WTC11 (cell line): ENCODE results near the gene TRIM2.

Source experiments
- ATF3 ChIP-seq: sonication (generic); formaldehyde crosslinking; conservative IDR thresholded peaks from 2 replicates; pipeline ENCODE4 v1.8.1; 2022; ENCODE audit warnings: mild to moderate bottlenecking, missing genetic modification reagents
- CBFB ChIP-seq: sonication (generic); formaldehyde crosslinking; IDR thresholded peaks from 2 replicates; pipeline ENCODE4 v1.8.1; 2022; ENCODE audit warnings: mild to moderate bottlenecking, low read depth, missing genetic modification reagents
- FOXP1 ChIP-seq: sonication (generic); formaldehyde crosslinking; IDR thresholded peaks from 2 replicates; pipeline ENCODE4 v1.8.0; 2022; ENCODE audit warnings: missing genetic modification reagents, mild to moderate bottlenecking, moderate library complexity, borderline replicate concordance
- GABPB1 ChIP-seq: sonication (generic); formaldehyde crosslinking; IDR thresholded peaks from 2 replicates; pipeline ENCODE4 v1.8.1; 2023; ENCODE audit warnings: mild to moderate bottlenecking, missing genetic modification reagents
- NR3C1 ChIP-seq: sonication (generic); formaldehyde crosslinking; conservative IDR thresholded peaks from 2 replicates; pipeline ENCODE4 v1.8.1; 2023; ENCODE audit warnings: low read depth, mild to moderate bottlenecking, missing genetic modification reagents
- TEAD4 ChIP-seq: sonication (generic); formaldehyde crosslinking; IDR thresholded peaks from 2 replicates; pipeline ENCODE4 v1.8.0; 2022; ENCODE audit warnings: mild to moderate bottlenecking, missing genetic modification reagents
- TP53 ChIP-seq: sonication (generic); formaldehyde crosslinking; IDR thresholded peaks from 2 replicates; pipeline ENCODE4 v1.8.1; 2023; ENCODE audit warnings: mild to moderate bottlenecking, missing genetic modification reagents
- ZBTB43 ChIP-seq: sonication (generic); formaldehyde crosslinking; IDR thresholded peaks from 2 replicates; pipeline ENCODE4 v1.8.1; 2023; ENCODE audit warnings: mild to moderate bottlenecking, missing genetic modification reagents
- TF ChIP-seq, protein P1 (sequence below): fragments of 200-600 bp; IDR thresholded peaks from 2 replicates; pipeline ENCODE4 v1.8.0; 2022; ENCODE audit warnings: antibody characterized with exemption
- TF ChIP-seq, protein P2 (sequence below): sonication (generic); formaldehyde crosslinking; IDR thresholded peaks from 2 replicates; pipeline ENCODE4 v1.8.1; 2023; ENCODE audit warnings: mild to moderate bottlenecking, missing genetic modification reagents, moderate library complexity
- TF ChIP-seq, protein P3 (sequence below): sonication (generic); formaldehyde crosslinking; IDR thresholded peaks from 2 replicates; pipeline ENCODE4 v1.8.1; 2022; ENCODE audit warnings: low read depth, missing genetic modification reagents, borderline replicate concordance

- TF ChIP-seq, protein P1, sequence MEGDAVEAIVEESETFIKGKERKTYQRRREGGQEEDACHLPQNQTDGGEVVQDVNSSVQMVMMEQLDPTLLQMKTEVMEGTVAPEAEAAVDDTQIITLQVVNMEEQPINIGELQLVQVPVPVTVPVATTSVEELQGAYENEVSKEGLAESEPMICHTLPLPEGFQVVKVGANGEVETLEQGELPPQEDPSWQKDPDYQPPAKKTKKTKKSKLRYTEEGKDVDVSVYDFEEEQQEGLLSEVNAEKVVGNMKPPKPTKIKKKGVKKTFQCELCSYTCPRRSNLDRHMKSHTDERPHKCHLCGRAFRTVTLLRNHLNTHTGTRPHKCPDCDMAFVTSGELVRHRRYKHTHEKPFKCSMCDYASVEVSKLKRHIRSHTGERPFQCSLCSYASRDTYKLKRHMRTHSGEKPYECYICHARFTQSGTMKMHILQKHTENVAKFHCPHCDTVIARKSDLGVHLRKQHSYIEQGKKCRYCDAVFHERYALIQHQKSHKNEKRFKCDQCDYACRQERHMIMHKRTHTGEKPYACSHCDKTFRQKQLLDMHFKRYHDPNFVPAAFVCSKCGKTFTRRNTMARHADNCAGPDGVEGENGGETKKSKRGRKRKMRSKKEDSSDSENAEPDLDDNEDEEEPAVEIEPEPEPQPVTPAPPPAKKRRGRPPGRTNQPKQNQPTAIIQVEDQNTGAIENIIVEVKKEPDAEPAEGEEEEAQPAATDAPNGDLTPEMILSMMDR, result no peak
- TF ChIP-seq NR3C1 (no peak), ATF3 (no peak), FOXP1 (CRISPR knock-in tag) (no peak), TP53 (no peak), ZBTB43 (CRISPR knock-in tag) (no peak), GABPB1 (CRISPR knock-in tag) (no peak), TEAD4 (no peak), CBFB (CRISPR knock-in tag) (no peak)
- TF ChIP-seq, protein P2, sequence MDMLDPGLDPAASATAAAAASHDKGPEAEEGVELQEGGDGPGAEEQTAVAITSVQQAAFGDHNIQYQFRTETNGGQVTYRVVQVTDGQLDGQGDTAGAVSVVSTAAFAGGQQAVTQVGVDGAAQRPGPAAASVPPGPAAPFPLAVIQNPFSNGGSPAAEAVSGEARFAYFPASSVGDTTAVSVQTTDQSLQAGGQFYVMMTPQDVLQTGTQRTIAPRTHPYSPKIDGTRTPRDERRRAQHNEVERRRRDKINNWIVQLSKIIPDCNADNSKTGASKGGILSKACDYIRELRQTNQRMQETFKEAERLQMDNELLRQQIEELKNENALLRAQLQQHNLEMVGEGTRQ (CRISPR knock-in tag), result no peak
- TF ChIP-seq, protein P3, sequence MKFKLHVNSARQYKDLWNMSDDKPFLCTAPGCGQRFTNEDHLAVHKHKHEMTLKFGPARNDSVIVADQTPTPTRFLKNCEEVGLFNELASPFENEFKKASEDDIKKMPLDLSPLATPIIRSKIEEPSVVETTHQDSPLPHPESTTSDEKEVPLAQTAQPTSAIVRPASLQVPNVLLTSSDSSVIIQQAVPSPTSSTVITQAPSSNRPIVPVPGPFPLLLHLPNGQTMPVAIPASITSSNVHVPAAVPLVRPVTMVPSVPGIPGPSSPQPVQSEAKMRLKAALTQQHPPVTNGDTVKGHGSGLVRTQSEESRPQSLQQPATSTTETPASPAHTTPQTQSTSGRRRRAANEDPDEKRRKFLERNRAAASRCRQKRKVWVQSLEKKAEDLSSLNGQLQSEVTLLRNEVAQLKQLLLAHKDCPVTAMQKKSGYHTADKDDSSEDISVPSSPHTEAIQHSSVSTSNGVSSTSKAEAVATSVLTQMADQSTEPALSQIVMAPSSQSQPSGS, result no peak
These were observed 23.3 kb downstream of the TRIM2 start for GRCh38 chr4:153227469-153228075.
